ENCODE measurements around the gene SH2D2A.
A peak's percentile ranks its signal among the peaks of the same experiment; 100 is the strongest.

SH2D2A gene

GRCh38 chr1:156847591-156848460, 31.2 kb upstream of the SH2D2A start:
- DNase-seq (ENCODE audit: low spot score), result no peak

- no peak for DNase-seq (ENCODE audit: low spot score)
These were observed 30.0 kb upstream of the SH2D2A start for GRCh38 chr1:156846643-156847042.

GRCh38 chr1:156845953-156846545, 29.4 kb upstream of the SH2D2A start:
- no peak for DNase-seq (ENCODE audit: low spot score)

- DNase-seq (ENCODE audit: low spot score), result no peak
These were observed 28.7 kb upstream of the SH2D2A start for GRCh38 chr1:156845055-156845952.

- no peak for DNase-seq (ENCODE audit: low spot score)
These were observed 28.0 kb upstream of the SH2D2A start for GRCh38 chr1:156844638-156845037.

- no peak for DNase-seq (ENCODE audit: low spot score)
These were observed 27.5 kb upstream of the SH2D2A start for GRCh38 chr1:156844102-156844501.

GRCh38 chr1:156842618-156843300, 26.1 kb upstream of the SH2D2A start:
- DNase-seq (ENCODE audit: low spot score), result no peak

- DNase-seq (ENCODE audit: low spot score), result no peak
These were observed 24.7 kb upstream of the SH2D2A start for GRCh38 chr1:156841295-156841855.

- DNase-seq (ENCODE audit: low spot score), result no peak
These were observed 24.2 kb upstream of the SH2D2A start for GRCh38 chr1:156840898-156841279.

GRCh38 chr1:156840186-156840897, 23.7 kb upstream of the SH2D2A start:
- DNase-seq (ENCODE audit: low spot score), result no peak

GRCh38 chr1:156839426-156840109, 22.9 kb upstream of the SH2D2A start:
- DNase-seq (ENCODE audit: low spot score), result no peak

- peak; percentile 53 for DNase-seq (ENCODE audit: low spot score)
These were observed 22.3 kb upstream of the SH2D2A start for GRCh38 chr1:156838972-156839371.

GRCh38 chr1:156836892-156837291, 20.2 kb upstream of the SH2D2A start:
- DNase-seq (ENCODE audit: low spot score), result no peak

- no peak for DNase-seq (ENCODE audit: low spot score)
These were observed 19.5 kb upstream of the SH2D2A start for GRCh38 chr1:156836041-156836654.

GRCh38 chr1:156834322-156834721, 17.7 kb upstream of the SH2D2A start:
- no peak for DNase-seq (ENCODE audit: low spot score)

- no peak for DNase-seq (ENCODE audit: low spot score)
These were observed 17.0 kb upstream of the SH2D2A start for GRCh38 chr1:156833603-156834002.

GRCh38 chr1:156832434-156832833, 15.8 kb upstream of the SH2D2A start:
- no peak for DNase-seq (ENCODE audit: low spot score)

- no peak for DNase-seq (ENCODE audit: low spot score)
These were observed 11.9 kb upstream of the SH2D2A start for GRCh38 chr1:156828400-156829124.

- DNase-seq (ENCODE audit: low spot score), result no peak
These were observed 10.0 kb upstream of the SH2D2A start for GRCh38 chr1:156826630-156827029.
